KMS-11 (cell line): ENCODE results near the gene ITPR1.

Experiments used
- H2AFZ ChIP-seq: fragments of 200-600 bp; sonication (generic); 2 replicates; pipeline ENCODE4 v1.6.1; 2016; ENCODE audit warnings: antibody characterized with exemption, mixed run types, low read depth
- H3K27ac ChIP-seq: fragments of 200-600 bp; sonication (generic); 2 replicates; pipeline ENCODE4 v1.6.1; 2016; ENCODE audit warnings: mild to moderate bottlenecking, mixed run types
- H3K27me3 ChIP-seq: fragments of 200-600 bp; sonication (generic); 2 replicates; pipeline ENCODE4 v1.6.1; 2017; ENCODE audit warnings: mild to moderate bottlenecking, low read depth, mixed run types, moderate library complexity; ENCODE audit not compliant: insufficient read depth
- H3K36me3 ChIP-seq: fragments of 200-600 bp; sonication (generic); 2 replicates; pipeline ENCODE4 v1.6.1; 2017; ENCODE audit warnings: mild to moderate bottlenecking, mixed run types; ENCODE audit not compliant: insufficient read depth
- H3K4me1 ChIP-seq: fragments of 200-600 bp; sonication (generic); 2 replicates; pipeline ENCODE4 v1.6.1; 2016; ENCODE audit warnings: mild to moderate bottlenecking, low read depth, mixed run types; ENCODE audit not compliant: poor library complexity, severe bottlenecking
- H3K4me2 ChIP-seq: fragments of 200-600 bp; sonication (generic); 2 replicates; pipeline ENCODE4 v1.7.0; 2016; ENCODE audit warnings: mild to moderate bottlenecking, mixed run types
- H3K4me3 ChIP-seq: fragments of 200-600 bp; sonication (generic); IDR thresholded peaks from 2 replicates; pipeline ENCODE4 v1.6.1; 2017; ENCODE audit warnings: low read depth, low read length, mixed read lengths; ENCODE audit not compliant: insufficient read depth
- H3K79me2 ChIP-seq: fragments of 200-600 bp; sonication (generic); 2 replicates; pipeline ENCODE4 v1.6.1; 2016; ENCODE audit warnings: low read depth, mixed run types; ENCODE audit not compliant: insufficient read depth
- H3K9ac ChIP-seq: fragments of 200-600 bp; sonication (generic); 2 replicates; pipeline ENCODE4 v1.6.1; 2016; ENCODE audit warnings: mild to moderate bottlenecking, mixed run types
- H4K20me1 ChIP-seq: fragments of 200-600 bp; sonication (generic); 2 replicates; pipeline ENCODE4 v1.6.1; 2016; ENCODE audit warnings: mild to moderate bottlenecking, mixed run types; ENCODE audit not compliant: insufficient read depth
- TF ChIP-seq, protein P1 (sequence below): fragments of 200-600 bp; sonication (generic); conservative IDR thresholded peaks from 2 replicates; pipeline ENCODE4 v1.6.1; 2017; ENCODE audit warnings: low read depth, mild to moderate bottlenecking, antibody characterized with exemption, low read length, moderate library complexity, mixed read lengths

Gene ITPR1

GRCh38 chr3:4768021-4768420 lies 274.9 kb downstream of the ITPR1 start:
- H3K4me1 ChIP-seq = no peaks in the 10 kb centered on the region
- TF ChIP-seq, protein P1, sequence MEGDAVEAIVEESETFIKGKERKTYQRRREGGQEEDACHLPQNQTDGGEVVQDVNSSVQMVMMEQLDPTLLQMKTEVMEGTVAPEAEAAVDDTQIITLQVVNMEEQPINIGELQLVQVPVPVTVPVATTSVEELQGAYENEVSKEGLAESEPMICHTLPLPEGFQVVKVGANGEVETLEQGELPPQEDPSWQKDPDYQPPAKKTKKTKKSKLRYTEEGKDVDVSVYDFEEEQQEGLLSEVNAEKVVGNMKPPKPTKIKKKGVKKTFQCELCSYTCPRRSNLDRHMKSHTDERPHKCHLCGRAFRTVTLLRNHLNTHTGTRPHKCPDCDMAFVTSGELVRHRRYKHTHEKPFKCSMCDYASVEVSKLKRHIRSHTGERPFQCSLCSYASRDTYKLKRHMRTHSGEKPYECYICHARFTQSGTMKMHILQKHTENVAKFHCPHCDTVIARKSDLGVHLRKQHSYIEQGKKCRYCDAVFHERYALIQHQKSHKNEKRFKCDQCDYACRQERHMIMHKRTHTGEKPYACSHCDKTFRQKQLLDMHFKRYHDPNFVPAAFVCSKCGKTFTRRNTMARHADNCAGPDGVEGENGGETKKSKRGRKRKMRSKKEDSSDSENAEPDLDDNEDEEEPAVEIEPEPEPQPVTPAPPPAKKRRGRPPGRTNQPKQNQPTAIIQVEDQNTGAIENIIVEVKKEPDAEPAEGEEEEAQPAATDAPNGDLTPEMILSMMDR = no peak
- no peak overlapping the region for H3K27ac ChIP-seq
- H3K4me2 ChIP-seq = no peak overlapping the region
- no peak overlapping the region for H2AFZ ChIP-seq
- no peaks in the 10 kb centered on the region for H4K20me1 ChIP-seq
- no peak overlapping the region for H3K9ac ChIP-seq
- no peak overlapping the region for H3K4me3 ChIP-seq
- H3K79me2 ChIP-seq = no peaks in the 10 kb centered on the region
- no peaks in the 10 kb centered on the region for H3K27me3 ChIP-seq
- no peaks in the 10 kb centered on the region for H3K36me3 ChIP-seq

DNA sequence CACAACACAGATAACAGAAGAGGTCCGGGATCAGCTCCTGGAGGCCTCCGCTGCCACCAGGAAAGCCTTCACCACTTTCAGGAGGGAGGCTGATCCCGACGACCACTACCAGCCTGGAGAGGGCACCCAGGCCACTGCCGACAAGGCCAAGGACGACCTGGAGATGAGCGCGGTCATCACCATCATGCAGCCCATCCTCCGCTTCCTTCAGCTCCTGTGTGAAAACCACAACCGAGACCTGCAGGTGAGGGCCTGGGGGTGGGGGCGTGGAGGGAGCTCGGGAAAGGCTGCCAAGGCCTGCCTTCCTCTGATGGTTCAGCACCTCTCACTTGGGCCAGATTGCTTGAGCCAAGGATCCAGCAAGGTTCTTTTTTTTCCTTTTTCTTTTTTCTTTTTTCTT lies 275.4 kb downstream of the ITPR1 start:
- H3K4me2 ChIP-seq = no peak overlapping the region
- no peaks in the 10 kb centered on the region for H3K36me3 ChIP-seq
- H2AFZ ChIP-seq = no peak overlapping the region
- no peak overlapping the region for H3K27ac ChIP-seq
- H3K9ac ChIP-seq = no peak overlapping the region
- no peaks in the 10 kb centered on the region for H3K4me1 ChIP-seq
- no peaks in the 10 kb centered on the region for H4K20me1 ChIP-seq
- no peak overlapping the region for H3K4me3 ChIP-seq
- no peaks in the 10 kb centered on the region for H3K27me3 ChIP-seq
- TF ChIP-seq, protein P1 = no peak
- H3K79me2 ChIP-seq = no peaks in the 10 kb centered on the region

DNA sequence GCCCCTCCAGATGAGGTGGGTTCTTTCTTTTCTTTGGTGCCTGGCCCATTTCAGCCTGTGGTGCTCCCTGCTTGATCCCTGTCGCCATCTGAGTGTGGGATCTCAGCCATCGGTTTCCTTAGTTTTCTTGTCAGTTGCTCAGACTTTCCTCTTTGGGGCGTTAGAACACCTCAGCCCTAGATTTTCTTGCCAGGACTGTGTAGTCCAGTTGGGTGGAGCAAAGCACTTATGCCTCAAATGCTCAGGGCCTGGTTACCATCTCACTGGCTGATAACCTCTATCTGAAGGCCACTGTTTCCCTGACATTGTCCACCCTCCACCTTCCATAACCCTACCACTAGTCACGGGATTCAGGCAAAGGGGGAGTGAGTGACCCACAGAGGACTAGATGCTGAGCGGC lies 277.4 kb downstream of the ITPR1 start:
- Histone ChIP-seq H3K36me3 (no peaks in the 10 kb centered on the region), H3K9ac (no peak overlapping the region), H3K27me3 (no peaks in the 10 kb centered on the region), H3K4me2 (no peak overlapping the region), H3K4me3 (no peak overlapping the region), H2AFZ (no peak overlapping the region), H3K79me2 (no peaks in the 10 kb centered on the region), H3K27ac (no peak overlapping the region), H3K4me1 (peaks cover 2% of the 10 kb centered on the region), H4K20me1 (no peaks in the 10 kb centered on the region)
- TF ChIP-seq, protein P1 = no peak

DNA sequence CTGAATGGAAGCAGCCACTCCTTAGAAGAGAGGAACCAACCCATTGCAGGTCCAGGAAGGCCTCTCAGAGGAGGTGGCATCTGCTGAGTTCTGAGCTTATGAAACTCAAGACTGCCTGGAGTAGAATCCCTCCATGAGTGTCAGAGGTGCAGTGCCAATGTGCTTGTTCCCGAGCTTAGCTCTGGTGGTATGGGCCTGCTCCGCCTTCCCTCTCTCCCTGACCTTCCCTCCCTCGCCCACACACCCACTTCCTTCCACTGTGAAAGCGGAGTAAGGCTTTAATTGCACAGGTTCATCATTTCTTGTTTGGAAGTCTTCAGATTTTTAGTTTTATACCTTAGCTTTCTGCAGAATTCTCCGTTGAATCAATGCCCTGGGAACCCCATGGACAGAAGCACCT lies 278.1 kb downstream of the ITPR1 start:
- Histone ChIP-seq H3K4me2 (no peak overlapping the region), H3K27ac (no peak overlapping the region), H3K9ac (no peak overlapping the region), H3K27me3 (no peaks in the 10 kb centered on the region), H3K79me2 (no peaks in the 10 kb centered on the region), H3K36me3 (no peaks in the 10 kb centered on the region), H3K4me1 (peaks cover 9% of the 10 kb centered on the region), H2AFZ (no peak overlapping the region), H4K20me1 (no peaks in the 10 kb centered on the region), H3K4me3 (no peak overlapping the region)
- TF ChIP-seq, protein P1 = no peak
